ENCODE data around the gene MAP3K21. TPM values are rescaled to one million over a fixed set of nuclear protein-coding genes. Genes with fewer than 3 reads are reported as not detected.

The MAP3K21 gene
- polyA plus RNA-seq, 1 donor (not counting 4 experiments of a cell fraction or from before 2014, with no cell fraction given): 6.4 TPM

- Histone ChIP-seq H3K9ac (ENCODE audit: control insufficient read depth, extremely low read depth, insufficient read depth, low read length) (no peak overlapping the region), H3K9me1 (ENCODE audit: control insufficient read depth, extremely low read depth, insufficient read depth, low read length) (no peaks in the 10 kb centered on the region), H3K79me2 (ENCODE audit: control insufficient read depth, insufficient read depth, low read length) (no peaks in the 10 kb centered on the region), H2AFZ (ENCODE audit: control insufficient read depth, low read length) (no peak overlapping the region), H3K36me3 (ENCODE audit: control insufficient read depth in 2 of 2, extremely low read depth in 1 of 2, insufficient read depth in 2 of 2, low read length in 2 of 2) (peaks cover 2 to 3% of the 10 kb centered on the region in 2 experiments), H3K4me3 (ENCODE audit: control insufficient read depth in 2 of 3, extremely low read depth in 1 of 3, insufficient read depth in 2 of 3, low read depth in 1 of 3, low read length in 3 of 3) (no peak overlapping the region), H3K4me2 (ENCODE audit: control insufficient read depth, extremely low read depth, insufficient read depth, low read depth, low read length) (no peak overlapping the region), H4K20me1 (ENCODE audit: control insufficient read depth, extremely low read depth, insufficient read depth, low read length) (no peaks in the 10 kb centered on the region), H3K27me3 (ENCODE audit: control insufficient read depth, extremely low read depth, insufficient read depth, low read length) (no peaks in the 10 kb centered on the region), H3K4me1 (ENCODE audit: control insufficient read depth, extremely low read depth, insufficient read depth, low read length) (no peaks in the 10 kb centered on the region), H3K27ac (ENCODE audit: control insufficient read depth, insufficient read depth, low read length) (no peak overlapping the region), H3K9me3 (ENCODE audit: control insufficient read depth, low read depth, low read length) (no peaks in the 10 kb centered on the region)
- TF ChIP-seq CTCF (optimal IDR thresholded peaks at IDR 0.05 in 1 of 3, IDR thresholded peaks at IDR 0.05 in 1 of 3, conservative IDR thresholded peaks at IDR 0.05 in 1 of 3; ENCODE audit: extremely low read depth in 1 of 3, insufficient read depth in 2 of 3, low read length in 3 of 3) (no peak), EZH2 (IDR thresholded peaks at IDR 0.05; ENCODE audit: low read length) (no peak)
- dilution Hi-C loops (cut with MboI; ENCODE audit: extremely low pct_ligation_motif_present, low sequenced_read_pairs): no loop called here
- DNase-seq (ENCODE audit: low read depth, low spot score) (no peak), FAIRE-seq (no peak)
Observed at GRCh38 chr1:233359905-233360304, 32.4 kb downstream of the MAP3K21 start.

- H3K9ac ChIP-seq (ENCODE audit: control insufficient read depth, extremely low read depth, insufficient read depth, low read length): no peak overlapping the region
- no peak overlapping the region for H3K4me3 ChIP-seq (ENCODE audit: control insufficient read depth in 2 of 3, extremely low read depth in 1 of 3, insufficient read depth in 2 of 3, low read depth in 1 of 3, low read length in 3 of 3)
- H4K20me1 ChIP-seq (ENCODE audit: control insufficient read depth, extremely low read depth, insufficient read depth, low read length): no peaks in the 10 kb centered on the region
- H2AFZ ChIP-seq (ENCODE audit: control insufficient read depth, low read length): no peak overlapping the region
- H3K4me1 ChIP-seq (ENCODE audit: control insufficient read depth, extremely low read depth, insufficient read depth, low read length): no peaks in the 10 kb centered on the region
- H3K4me2 ChIP-seq (ENCODE audit: control insufficient read depth, extremely low read depth, insufficient read depth, low read depth, low read length): no peak overlapping the region
- peaks cover under 1 to 3% of the 10 kb centered on the region in 2 experiments for H3K36me3 ChIP-seq (ENCODE audit: control insufficient read depth in 2 of 2, extremely low read depth in 1 of 2, insufficient read depth in 2 of 2, low read length in 2 of 2)
- TF ChIP-seq CTCF (optimal IDR thresholded peaks at IDR 0.05 in 1 of 3, IDR thresholded peaks at IDR 0.05 in 1 of 3, conservative IDR thresholded peaks at IDR 0.05 in 1 of 3; ENCODE audit: extremely low read depth in 1 of 3, insufficient read depth in 2 of 3, low read length in 3 of 3): no peak
- no peak for TF ChIP-seq EZH2 (IDR thresholded peaks at IDR 0.05; ENCODE audit: low read length)
- H3K27me3 ChIP-seq (ENCODE audit: control insufficient read depth, extremely low read depth, insufficient read depth, low read length): no peaks in the 10 kb centered on the region
- FAIRE-seq (no peak), DNase-seq (ENCODE audit: low read depth, low spot score) (no peak)
- H3K9me1 ChIP-seq (ENCODE audit: control insufficient read depth, extremely low read depth, insufficient read depth, low read length): no peaks in the 10 kb centered on the region
- no peaks in the 10 kb centered on the region for H3K9me3 ChIP-seq (ENCODE audit: control insufficient read depth, low read depth, low read length)
- H3K79me2 ChIP-seq (ENCODE audit: control insufficient read depth, insufficient read depth, low read length): no peaks in the 10 kb centered on the region
- no peak overlapping the region for H3K27ac ChIP-seq (ENCODE audit: control insufficient read depth, insufficient read depth, low read length)
- dilution Hi-C loops (cut with MboI; ENCODE audit: extremely low pct_ligation_motif_present, low sequenced_read_pairs): no loop called here
Observed at GRCh38 chr1:233360525-233361102, 33.1 kb downstream of the MAP3K21 start.

Measured in keratinocyte (primary cell).